Measurements from ENCODE around the gene MYH11. TPM values are rescaled to one million over a fixed set of nuclear protein-coding genes. Genes with fewer than 3 reads are reported as not detected.
A peak's percentile ranks its signal among the peaks of the same experiment; 100 is the strongest.

MYH11 gene
- total and polyA plus RNA-seq, 2 of the 13 experiments (the other 11 are each of a cell fraction or from before 2014, with no cell fraction given), result not detected

GRCh38 chr16:15782573-15783365, 74.1 kb downstream of the MYH11 start (continued):
- TF ChIP-seq, protein P1, sequence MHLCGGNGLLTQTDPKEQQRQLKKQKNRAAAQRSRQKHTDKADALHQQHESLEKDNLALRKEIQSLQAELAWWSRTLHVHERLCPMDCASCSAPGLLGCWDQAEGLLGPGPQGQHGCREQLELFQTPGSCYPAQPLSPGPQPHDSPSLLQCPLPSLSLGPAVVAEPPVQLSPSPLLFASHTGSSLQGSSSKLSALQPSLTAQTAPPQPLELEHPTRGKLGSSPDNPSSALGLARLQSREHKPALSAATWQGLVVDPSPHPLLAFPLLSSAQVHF (CRISPR knock-in tag; IDR thresholded peaks at IDR 0.05), result no peak
- no peak for TF ChIP-seq ZFP62 (CRISPR knock-in tag; IDR thresholded peaks at IDR 0.05)
- TF ChIP-seq KLF6 (CRISPR knock-in tag; IDR thresholded peaks at IDR 0.05), result no peak

- ATAC-seq (no peak), DNase-seq (ENCODE audit: low spot score) (no peak), FAIRE-seq (no peak)
- peaks cover 11% of the 10 kb centered on the region; the same call in 1 of the 2 replicates for H3K4me1 ChIP-seq (ENCODE audit: insufficient read depth, low read length)
- H3K9me3 ChIP-seq (ENCODE audit: low read length), result no peaks in the 10 kb centered on the region
- H3K4me3 ChIP-seq (replicated peaks in 1 of 3; ENCODE audit: insufficient read depth in 1 of 3, low read depth in 2 of 3, low read length in 3 of 3), result no peak overlapping the region
- intact Hi-C loops (cut with micrococcal nuclease; ENCODE audit: unreplicated experiment) (no loop called here), in situ Hi-C loops (cut with HindIII; ENCODE audit: extremely low pct_ligation_motif_present, low pct_unique_long_range_greater_than_20kb) (no loop called here)
- H2AFZ ChIP-seq (ENCODE audit: low read length), result no peak overlapping the region
- H3K27ac ChIP-seq (ENCODE audit: extremely low read length, insufficient read depth, low read length), result no peak overlapping the region
- no peaks in the 10 kb centered on the region for H3K79me2 ChIP-seq (ENCODE audit: insufficient read depth, low read length)
- ChIA-PET CTCF (ENCODE audit: low intra/inter-chr PET ratio, low total read pairs) (no interaction called here), POLR2A (no interaction called here)
- BruUV-seq (replicated peaks), result no TSS peak
- no peak overlapping the region for H3K9ac ChIP-seq (ENCODE audit: insufficient read depth, low read depth, low read length)
- H4K20me1 ChIP-seq (ENCODE audit: insufficient read depth, low read length), result no peaks in the 10 kb centered on the region
- WGBS (ENCODE audit: low lambda C conversion rate), result 45% methylated on average over 3 of the region's 3 CpGs
- H3K4me2 ChIP-seq (ENCODE audit: low read depth, low read length), result no peak overlapping the region
- H3K27me3 ChIP-seq (ENCODE audit: control insufficient read depth in 1 of 2, insufficient read depth in 2 of 2, low read length in 2 of 2), result peaks cover 2 to 31% of the 10 kb centered on the region in 2 experiments; a peak in 4 of 5 replicates
- TF ChIP-seq ZKSCAN8 (CRISPR knock-in tag; IDR thresholded peaks at IDR 0.05; ENCODE audit: borderline replicate concordance) (0 out of 2 replicates have a peak, but pooled peaks have one; percentile 39), MAX (IDR thresholded peaks at IDR 0.05) (no peak)
- no peaks in the 10 kb centered on the region for H3K36me3 ChIP-seq (replicated peaks in 1 of 2; ENCODE audit: control insufficient read depth in 1 of 2, insufficient read depth in 2 of 2, low read length in 2 of 2)
Observed at GRCh38 chr16:15781650-15782049, 75.2 kb downstream of the MYH11 start.

Data from HepG2 (cell line).